ENCODE measurements around the gene REP15. TPM values are rescaled to one million over a fixed set of nuclear protein-coding genes. Genes with fewer than 3 reads are reported as not detected.

Gene REP15
- total RNA-seq, 1 experiment from 2014 or later, result 0.26 TPM

GRCh38 chr12:27651201-27651600 lies 45.0 kb upstream of the REP15 start:
- Mint-ChIP-seq H3K36me3 (no peaks in the 10 kb centered on the region), H3K27ac (no peak overlapping the region), H3K9me3 (no peaks in the 10 kb centered on the region), H3K4me3 (no peak overlapping the region), H3K27me3 (ENCODE audit: low read depth) (no peaks in the 10 kb centered on the region), H3K4me1 (no peaks in the 10 kb centered on the region)
- ChIA-PET POLR2A (no interaction called here), CTCF (no interaction called here)
- no peak for ATAC-seq
- DNase-seq (ENCODE audit: low spot score), result no peak
- TF ChIP-seq TCF7 (CRISPR knock-in tag; IDR thresholded peaks at IDR 0.05; ENCODE audit: low read depth) (no peak), FOXP1 (CRISPR knock-in tag; IDR thresholded peaks at IDR 0.05; ENCODE audit: borderline replicate concordance) (no peak), FOXP4 (CRISPR knock-in tag; IDR thresholded peaks at IDR 0.05) (no peak), MXD4 (CRISPR knock-in tag; IDR thresholded peaks at IDR 0.05; ENCODE audit: borderline replicate concordance) (no peak), ZNF232 (CRISPR knock-in tag; IDR thresholded peaks at IDR 0.05) (no peak), PRRX2 (CRISPR knock-in tag; IDR thresholded peaks at IDR 0.05) (no peak), ZNF263 (CRISPR knock-in tag; IDR thresholded peaks at IDR 0.05; ENCODE audit: low read depth) (no peak), ATF1 (CRISPR knock-in tag; IDR thresholded peaks at IDR 0.05) (no peak)
- TF ChIP-seq, protein P1, sequence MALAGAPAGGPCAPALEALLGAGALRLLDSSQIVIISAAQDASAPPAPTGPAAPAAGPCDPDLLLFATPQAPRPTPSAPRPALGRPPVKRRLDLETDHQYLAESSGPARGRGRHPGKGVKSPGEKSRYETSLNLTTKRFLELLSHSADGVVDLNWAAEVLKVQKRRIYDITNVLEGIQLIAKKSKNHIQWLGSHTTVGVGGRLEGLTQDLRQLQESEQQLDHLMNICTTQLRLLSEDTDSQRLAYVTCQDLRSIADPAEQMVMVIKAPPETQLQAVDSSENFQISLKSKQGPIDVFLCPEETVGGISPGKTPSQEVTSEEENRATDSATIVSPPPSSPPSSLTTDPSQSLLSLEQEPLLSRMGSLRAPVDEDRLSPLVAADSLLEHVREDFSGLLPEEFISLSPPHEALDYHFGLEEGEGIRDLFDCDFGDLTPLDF (CRISPR knock-in tag; IDR thresholded peaks at IDR 0.05), result no peak
- TF ChIP-seq, protein P2, sequence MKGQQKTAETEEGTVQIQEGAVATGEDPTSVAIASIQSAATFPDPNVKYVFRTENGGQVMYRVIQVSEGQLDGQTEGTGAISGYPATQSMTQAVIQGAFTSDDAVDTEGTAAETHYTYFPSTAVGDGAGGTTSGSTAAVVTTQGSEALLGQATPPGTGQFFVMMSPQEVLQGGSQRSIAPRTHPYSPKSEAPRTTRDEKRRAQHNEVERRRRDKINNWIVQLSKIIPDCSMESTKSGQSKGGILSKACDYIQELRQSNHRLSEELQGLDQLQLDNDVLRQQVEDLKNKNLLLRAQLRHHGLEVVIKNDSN (CRISPR knock-in tag; IDR thresholded peaks at IDR 0.05), result no peak
- TF ChIP-seq, protein P3, sequence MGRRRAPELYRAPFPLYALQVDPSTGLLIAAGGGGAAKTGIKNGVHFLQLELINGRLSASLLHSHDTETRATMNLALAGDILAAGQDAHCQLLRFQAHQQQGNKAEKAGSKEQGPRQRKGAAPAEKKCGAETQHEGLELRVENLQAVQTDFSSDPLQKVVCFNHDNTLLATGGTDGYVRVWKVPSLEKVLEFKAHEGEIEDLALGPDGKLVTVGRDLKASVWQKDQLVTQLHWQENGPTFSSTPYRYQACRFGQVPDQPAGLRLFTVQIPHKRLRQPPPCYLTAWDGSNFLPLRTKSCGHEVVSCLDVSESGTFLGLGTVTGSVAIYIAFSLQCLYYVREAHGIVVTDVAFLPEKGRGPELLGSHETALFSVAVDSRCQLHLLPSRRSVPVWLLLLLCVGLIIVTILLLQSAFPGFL (CRISPR knock-in tag; IDR thresholded peaks at IDR 0.05; ENCODE audit: borderline replicate concordance), result no peak
- TF ChIP-seq, protein P4, sequence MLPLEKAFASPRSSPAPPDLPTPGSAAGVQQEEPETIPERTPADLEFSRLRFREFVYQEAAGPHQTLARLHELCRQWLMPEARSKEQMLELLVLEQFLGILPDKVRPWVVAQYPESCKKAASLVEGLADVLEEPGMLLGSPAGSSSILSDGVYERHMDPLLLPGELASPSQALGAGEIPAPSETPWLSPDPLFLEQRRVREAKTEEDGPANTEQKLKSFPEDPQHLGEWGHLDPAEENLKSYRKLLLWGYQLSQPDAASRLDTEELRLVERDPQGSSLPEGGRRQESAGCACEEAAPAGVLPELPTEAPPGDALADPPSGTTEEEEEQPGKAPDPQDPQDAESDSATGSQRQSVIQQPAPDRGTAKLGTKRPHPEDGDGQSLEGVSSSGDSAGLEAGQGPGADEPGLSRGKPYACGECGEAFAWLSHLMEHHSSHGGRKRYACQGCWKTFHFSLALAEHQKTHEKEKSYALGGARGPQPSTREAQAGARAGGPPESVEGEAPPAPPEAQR (CRISPR knock-in tag; IDR thresholded peaks at IDR 0.05), result no peak
- TF ChIP-seq, protein P5, sequence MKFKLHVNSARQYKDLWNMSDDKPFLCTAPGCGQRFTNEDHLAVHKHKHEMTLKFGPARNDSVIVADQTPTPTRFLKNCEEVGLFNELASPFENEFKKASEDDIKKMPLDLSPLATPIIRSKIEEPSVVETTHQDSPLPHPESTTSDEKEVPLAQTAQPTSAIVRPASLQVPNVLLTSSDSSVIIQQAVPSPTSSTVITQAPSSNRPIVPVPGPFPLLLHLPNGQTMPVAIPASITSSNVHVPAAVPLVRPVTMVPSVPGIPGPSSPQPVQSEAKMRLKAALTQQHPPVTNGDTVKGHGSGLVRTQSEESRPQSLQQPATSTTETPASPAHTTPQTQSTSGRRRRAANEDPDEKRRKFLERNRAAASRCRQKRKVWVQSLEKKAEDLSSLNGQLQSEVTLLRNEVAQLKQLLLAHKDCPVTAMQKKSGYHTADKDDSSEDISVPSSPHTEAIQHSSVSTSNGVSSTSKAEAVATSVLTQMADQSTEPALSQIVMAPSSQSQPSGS (CRISPR knock-in tag; IDR thresholded peaks at IDR 0.05; ENCODE audit: borderline replicate concordance, low read depth), result no peak

DNA sequence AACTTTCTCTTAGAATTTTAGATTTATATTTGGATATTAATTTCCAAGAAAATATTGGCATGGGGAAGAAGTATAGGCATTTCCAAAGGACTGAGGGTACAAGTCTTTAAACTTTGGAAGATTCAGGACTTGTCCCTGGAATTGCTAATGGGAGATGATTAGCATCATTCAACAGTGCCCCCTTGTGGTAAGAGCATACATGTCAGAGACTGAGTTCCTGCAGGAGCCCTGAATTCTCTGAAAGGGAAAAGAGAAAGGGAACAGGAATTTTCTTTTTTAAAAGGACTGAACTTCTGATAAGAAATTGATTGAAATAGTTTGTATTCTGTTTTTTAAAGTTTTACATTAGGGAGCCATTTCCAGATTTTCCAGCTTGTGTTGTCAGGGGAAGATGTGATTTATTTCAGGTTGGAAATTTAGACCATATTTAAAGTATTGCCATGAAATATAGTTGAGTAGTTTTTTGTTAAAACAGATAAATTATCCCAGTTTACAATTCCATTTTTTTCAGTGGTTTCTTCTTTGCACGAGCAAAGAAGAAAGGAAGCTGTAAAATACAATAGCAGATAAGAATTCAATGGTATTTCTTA lies 44.0 kb upstream of the REP15 start:
- H3K27me3 Mint-ChIP-seq (ENCODE audit: low read depth), result no peaks in the 10 kb centered on the region
- no peak overlapping the region for H3K4me3 Mint-ChIP-seq
- ATAC-seq (peak; percentile 73), DNase-seq (ENCODE audit: low spot score) (peak; percentile 41)
- H3K9me3 Mint-ChIP-seq, result no peaks in the 10 kb centered on the region
- POLR2A ChIA-PET, result no interaction called here
- no peak overlapping the region for H3K27ac Mint-ChIP-seq
- H3K4me1 Mint-ChIP-seq, result no peaks in the 10 kb centered on the region
- no peak for TF ChIP-seq GABPB1 (CRISPR knock-in tag; IDR thresholded peaks at IDR 0.05)
- TF ChIP-seq CTCF (IDR thresholded peaks at IDR 0.05), result peak; percentile 69
- TF ChIP-seq, protein P6, sequence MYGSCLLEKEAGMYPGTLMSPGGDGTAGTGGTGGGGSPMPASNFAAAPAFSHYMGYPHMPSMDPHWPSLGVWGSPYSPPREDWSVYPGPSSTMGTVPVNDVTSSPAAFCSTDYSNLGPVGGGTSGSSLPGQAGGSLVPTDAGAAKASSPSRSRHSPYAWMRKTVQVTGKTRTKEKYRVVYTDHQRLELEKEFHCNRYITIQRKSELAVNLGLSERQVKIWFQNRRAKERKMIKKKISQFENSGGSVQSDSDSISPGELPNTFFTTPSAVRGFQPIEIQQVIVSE (CRISPR knock-in tag; IDR thresholded peaks at IDR 0.05; ENCODE audit: borderline replicate concordance), result no peak
- CTCF ChIA-PET, result no interaction called here
- H3K36me3 Mint-ChIP-seq, result no peaks in the 10 kb centered on the region

Data from WTC11 (cell line).